Activated CD4-positive, alpha-beta T cell treated with anti-CD3 and anti-CD28 coated beads, Interleukin-2, amount 10 ng/mL, durations not matched to agents 24 days and 14 days (primary cell): ENCODE results near the gene PAQR6. TPM values are rescaled to one million over a fixed set of nuclear protein-coding genes. Genes with fewer than 3 reads are reported as not detected.

ENCODE experiments used
- DNase-seq: peaks from one replicate; pipeline ENCODE4 v3.0.0; 2022
- H3K27ac Mint-ChIP-seq: one replicate; pipeline ENCODE4 v1.8.0; 2022; ENCODE audit warnings: mild to moderate bottlenecking, mixed read lengths
- H3K27me3 Mint-ChIP-seq: one replicate; pipeline ENCODE4 v1.8.0; 2022; ENCODE audit warnings: mixed read lengths
- H3K36me3 Mint-ChIP-seq: one replicate; pipeline ENCODE4 v1.8.0; 2022; ENCODE audit warnings: low read depth, mild to moderate bottlenecking, mixed read lengths
- H3K4me1 Mint-ChIP-seq: one replicate; pipeline ENCODE4 v1.8.0; 2021; ENCODE audit warnings: mixed read lengths
- H3K4me3 Mint-ChIP-seq: one replicate; pipeline ENCODE4 v1.8.0; 2022; ENCODE audit warnings: mild to moderate bottlenecking, moderate library complexity, mixed read lengths
- H3K9me3 Mint-ChIP-seq: one replicate; pipeline ENCODE4 v1.8.0; 2021; ENCODE audit warnings: mixed read lengths
- intact Hi-C: fragments of 100-400 bp; cut with micrococcal nuclease; formaldehyde crosslinking; loops from one replicate; pipeline ENCODE4 v1.15.1; 2023
- total RNA-seq: library from RNA; stranded (reverse); gene quantifications from 2 replicates; pipeline ENCODE4 v1.2.3, GENCODE V29; 2022

PAQR6 gene
- 4.2 and 4.6 TPM in 2 replicates for total RNA-seq

GRCh38 chr1:156247460-156248322, at the start of gene PAQR6:
TSS of gene PAQR6 (minus strand) at chr1:156248056. CDS start at chr1:156246731, 1,325 bp downstream.
- H3K27ac Mint-ChIP-seq, result no peak within 1 kb of the TSS
- peaks cover 15% of the 10 kb centered on the region for H3K36me3 Mint-ChIP-seq
- intact Hi-C loops, result no loop called here
- peaks cover 20% of the 10 kb centered on the region for H3K4me1 Mint-ChIP-seq
- H3K27me3 Mint-ChIP-seq, result no peaks in the 10 kb centered on the region
- no peak for DNase-seq
- no peaks in the 10 kb centered on the region for H3K9me3 Mint-ChIP-seq
- H3K4me3 Mint-ChIP-seq, result no peak within 1 kb of the TSS

GRCh38 chr1:156295391-156295947, 47.6 kb upstream of the PAQR6 start, which contains the start of gene GLMP:
TSS of gene GLMP (minus strand) at chr1:156295679. CDS start at chr1:156295645, 34 bp downstream.
- peak; percentile 88 for DNase-seq
- Mint-ChIP-seq H3K36me3 (peaks cover 4% of the 10 kb centered on the region), H3K27me3 (no peaks in the 10 kb centered on the region), H3K9me3 (no peaks in the 10 kb centered on the region), H3K4me3 (peak within 1 kb of the TSS; percentile 93), H3K27ac (peak within 1 kb of the TSS; percentile 74), H3K4me1 (peaks cover 18% of the 10 kb centered on the region)
- intact Hi-C loops, result loop anchor here (1.0 kb wide), 1 partner anchor 12 kb away; no protein-coding TSS in a partner anchor

GRCh38 chr1:156293895-156294294, 46.0 kb upstream of the PAQR6 start:
- no peak for DNase-seq
- Mint-ChIP-seq H3K4me3 (no peak overlapping the region), H3K4me1 (peaks cover 18% of the 10 kb centered on the region), H3K9me3 (no peaks in the 10 kb centered on the region), H3K27ac (no peak overlapping the region), H3K36me3 (peaks cover 6% of the 10 kb centered on the region), H3K27me3 (no peaks in the 10 kb centered on the region)
- intact Hi-C loops, result no loop called here

GRCh38 chr1:156293098-156293434, 45.2 kb upstream of the PAQR6 start:
- Mint-ChIP-seq H3K36me3 (peaks cover 9% of the 10 kb centered on the region), H3K27me3 (no peaks in the 10 kb centered on the region), H3K4me1 (peaks cover 18% of the 10 kb centered on the region), H3K9me3 (no peaks in the 10 kb centered on the region), H3K27ac (no peak overlapping the region), H3K4me3 (no peak overlapping the region)
- DNase-seq, result no peak
- intact Hi-C loops, result no loop called here

GRCh38 chr1:156291226-156292061, 43.6 kb upstream of the PAQR6 start:
- no peaks in the 10 kb centered on the region for H3K27me3 Mint-ChIP-seq
- no peak overlapping the region for H3K27ac Mint-ChIP-seq
- peak overlapping the region; percentile 50 for H3K4me3 Mint-ChIP-seq
- H3K9me3 Mint-ChIP-seq, result no peaks in the 10 kb centered on the region
- H3K36me3 Mint-ChIP-seq, result peaks cover 9% of the 10 kb centered on the region
- peaks cover 18% of the 10 kb centered on the region for H3K4me1 Mint-ChIP-seq
- intact Hi-C loops, result no loop called here
- DNase-seq, result peak; percentile 67

GRCh38 chr1:156289857-156290256, 42.0 kb upstream of the PAQR6 start:
- Mint-ChIP-seq H3K4me1 (peaks cover 10% of the 10 kb centered on the region), H3K27ac (no peak overlapping the region), H3K27me3 (no peaks in the 10 kb centered on the region), H3K9me3 (no peaks in the 10 kb centered on the region), H3K4me3 (no peak overlapping the region), H3K36me3 (peaks cover 11% of the 10 kb centered on the region)
- no peak for DNase-seq
- intact Hi-C loops, result no loop called here

- intact Hi-C loops, result no loop called here
- H3K36me3 Mint-ChIP-seq, result peaks cover 9% of the 10 kb centered on the region
- DNase-seq, result no peak
- peaks cover 28% of the 10 kb centered on the region for H3K4me1 Mint-ChIP-seq
- H3K27me3 Mint-ChIP-seq, result no peaks in the 10 kb centered on the region
- H3K4me3 Mint-ChIP-seq, result no peak overlapping the region
- H3K9me3 Mint-ChIP-seq, result no peaks in the 10 kb centered on the region
- H3K27ac Mint-ChIP-seq, result no peak overlapping the region
These were observed 38.2 kb upstream of the PAQR6 start for GRCh38 chr1:156286061-156286460.

- DNase-seq, result no peak
- no peak overlapping the region for H3K27ac Mint-ChIP-seq
- H3K27me3 Mint-ChIP-seq, result no peaks in the 10 kb centered on the region
- no peaks in the 10 kb centered on the region for H3K9me3 Mint-ChIP-seq
- no peak overlapping the region for H3K4me3 Mint-ChIP-seq
- peaks cover 34% of the 10 kb centered on the region for H3K4me1 Mint-ChIP-seq
- intact Hi-C loops, result no loop called here
- peaks cover 9% of the 10 kb centered on the region for H3K36me3 Mint-ChIP-seq
These were observed 37.6 kb upstream of the PAQR6 start for GRCh38 chr1:156285437-156285836.

- Mint-ChIP-seq H3K4me1 (peaks cover 38% of the 10 kb centered on the region), H3K36me3 (peaks cover 9% of the 10 kb centered on the region), H3K4me3 (no peak overlapping the region), H3K27ac (no peak overlapping the region), H3K27me3 (no peaks in the 10 kb centered on the region), H3K9me3 (no peaks in the 10 kb centered on the region)
- intact Hi-C loops, result no loop called here
- DNase-seq, result no peak
These were observed 36.9 kb upstream of the PAQR6 start for GRCh38 chr1:156284757-156285156.

GRCh38 chr1:156284112-156284511, 36.3 kb upstream of the PAQR6 start, which contains the start of gene TMEM79:
TSS of gene TMEM79 (plus strand) at chr1:156284325. CDS start at chr1:156285227, 902 bp downstream.
- peak within 1 kb of the TSS; percentile 96 for H3K27ac Mint-ChIP-seq
- H3K9me3 Mint-ChIP-seq, result no peaks in the 10 kb centered on the region
- no peaks in the 10 kb centered on the region for H3K27me3 Mint-ChIP-seq
- peak within 1 kb of the TSS; percentile 93 for H3K4me3 Mint-ChIP-seq
- peaks cover 8% of the 10 kb centered on the region for H3K36me3 Mint-ChIP-seq
- intact Hi-C loops, result no loop called here
- no peak for DNase-seq
- peaks cover 38% of the 10 kb centered on the region for H3K4me1 Mint-ChIP-seq

GRCh38 chr1:156283521-156283920, 35.7 kb upstream of the PAQR6 start:
- no peak for DNase-seq
- H3K4me3 Mint-ChIP-seq, result peak overlapping the region; percentile 93
- H3K27me3 Mint-ChIP-seq, result no peaks in the 10 kb centered on the region
- H3K4me1 Mint-ChIP-seq, result peaks cover 38% of the 10 kb centered on the region
- H3K27ac Mint-ChIP-seq, result peak overlapping the region; percentile 96
- peaks cover 9% of the 10 kb centered on the region for H3K36me3 Mint-ChIP-seq
- intact Hi-C loops, result loop anchor here (1.0 to 2.0 kb wide), 5 partner anchors 12 to 445 kb away; partner anchors contain the start of genes GLMP, ISG20L2, METTL25B and PMF1
- no peaks in the 10 kb centered on the region for H3K9me3 Mint-ChIP-seq

GRCh38 chr1:156282479-156283222, 34.8 kb upstream of the PAQR6 start, which contains the start of gene SMG5:
TSS of gene SMG5 (minus strand) at chr1:156282825. CDS start at chr1:156282680, 145 bp downstream.
- Mint-ChIP-seq H3K4me3 (peak within 1 kb of the TSS; percentile 93), H3K27ac (peak within 1 kb of the TSS; percentile 96), H3K27me3 (no peaks in the 10 kb centered on the region), H3K36me3 (peaks cover 17% of the 10 kb centered on the region), H3K9me3 (no peaks in the 10 kb centered on the region), H3K4me1 (peaks cover 38% of the 10 kb centered on the region)
- DNase-seq, result peak; percentile 99
- intact Hi-C loops, result loop anchor here (1.0 to 2.0 kb wide), 6 partner anchors 13 to 446 kb away; partner anchors contain the start of genes CCT3, GLMP, ISG20L2 and METTL25B
